CD14-positive monocyte (primary cell): ENCODE results near the gene DCAF12. TPM values are rescaled to one million over a fixed set of nuclear protein-coding genes. Genes with fewer than 3 reads are reported as not detected.

Source experiments
- DNase-seq, 3 donors: peaks; one replicate each; pipeline ENCODE4 v3.0.0-alpha.2; 2011 to 2022
- H2AFZ ChIP-seq: 2 replicates; pipeline ENCODE4 v1.6.0; 2012; ENCODE audit warnings: mild to moderate bottlenecking, low read depth, low read length, inconsistent platforms; ENCODE audit not compliant: insufficient read depth, poor library complexity, severe bottlenecking
- H3K27ac ChIP-seq, 2 donors: 1 replicate in 1 of 2; 2 replicates in 1 of 2; pipeline ENCODE4 v1.5.1; 2012 to 2013; ENCODE audit warnings: low read length in 2 of 2, control low read depth in 1 of 2, inconsistent platforms in 1 of 2, low read depth in 1 of 2, mild to moderate bottlenecking in 1 of 2
- H3K27me3 ChIP-seq, 2 donors: one replicate each; pipeline versions ENCODE4 v1.6.0 to v1.6.1; 2011 to 2013; ENCODE audit warnings: low read length in 2 of 2; ENCODE audit not compliant: control insufficient read depth in 2 of 2, insufficient read depth in 2 of 2
- H3K36me3 ChIP-seq, 2 donors: replicated peaks in 1 of 2; 1 replicate in 1 of 2; 2 replicates in 1 of 2; pipeline versions ENCODE4 v1.5.1 to v1.6.1; 2012 to 2013; ENCODE audit warnings: low read length in 2 of 2, control low read depth in 1 of 2, inconsistent platforms in 1 of 2, mild to moderate bottlenecking in 1 of 2; ENCODE audit not compliant: insufficient read depth in 2 of 2, control insufficient read depth in 1 of 2
- H3K4me1 ChIP-seq, 2 donors: 1 replicate in 1 of 2; 2 replicates in 1 of 2; pipeline versions ENCODE4 v1.5.1 to v1.6.1; 2012 to 2013; ENCODE audit warnings: low read length in 2 of 2, control low read depth in 1 of 2, inconsistent platforms in 1 of 2, mild to moderate bottlenecking in 1 of 2, moderate library complexity in 1 of 2; ENCODE audit not compliant: insufficient read depth in 2 of 2, control insufficient read depth in 1 of 2
- H3K4me2 ChIP-seq: replicated peaks from 2 replicates; pipeline ENCODE3; 2012; ENCODE audit warnings: low read length, moderate library complexity, mild to moderate bottlenecking; ENCODE audit not compliant: poor library complexity, severe bottlenecking; ENCODE audit errors: extremely low read depth
- H3K4me3 ChIP-seq, 3 experiments: fragments of 200-600 bp in 1 of 3; sonication (generic) in 1 of 3; replicated peaks in 1 of 3; 1 replicate in 2 of 3; 2 replicates in 1 of 3; pipeline ENCODE4 v1.5.1; 2011 to 2013; ENCODE audit warnings: low read length in 3 of 3, mild to moderate bottlenecking in 3 of 3, control low read depth in 2 of 3, low read depth in 2 of 3, inconsistent platforms in 1 of 3, moderate library complexity in 1 of 3
- H3K79me2 ChIP-seq: 2 replicates; pipeline ENCODE4 v1.6.0; 2012; ENCODE audit warnings: mild to moderate bottlenecking, control low read depth, inconsistent platforms, low read length, moderate library complexity; ENCODE audit not compliant: insufficient read depth
- H3K9ac ChIP-seq: 2 replicates; pipeline ENCODE4 v1.6.0; 2017; ENCODE audit warnings: low read length, mild to moderate bottlenecking; ENCODE audit not compliant: insufficient read depth, poor library complexity, severe bottlenecking
- H3K9me3 ChIP-seq, 2 donors: replicated peaks in 1 of 2; 1 replicate in 1 of 2; 2 replicates in 1 of 2; pipeline versions ENCODE4 v1.5.1 to v1.6.1; 2012 to 2013; ENCODE audit warnings: low read length in 2 of 2, control low read depth in 1 of 2; ENCODE audit not compliant: control insufficient read depth in 1 of 2, insufficient read depth in 1 of 2
- H4K20me1 ChIP-seq: 2 replicates; pipeline ENCODE4 v1.6.0; 2012; ENCODE audit warnings: mild to moderate bottlenecking, low read length, control low read depth, moderate library complexity; ENCODE audit not compliant: insufficient read depth
- H3K27ac Mint-ChIP-seq, 7 donors: one replicate each; pipeline ENCODE4 v1.8.0; 2020; ENCODE audit warnings: mild to moderate bottlenecking in 7 of 7, mixed read lengths in 7 of 7, moderate library complexity in 6 of 7, inconsistent platforms in 2 of 7
- H3K27me3 Mint-ChIP-seq, 3 donors: one replicate each; pipeline ENCODE4 v1.8.0; 2021 to 2022; ENCODE audit warnings: low read depth in 3 of 3, mild to moderate bottlenecking in 3 of 3, mixed read lengths in 3 of 3, moderate library complexity in 3 of 3, inconsistent platforms in 1 of 3
- H3K36me3 Mint-ChIP-seq, 2 donors: one replicate each; pipeline ENCODE4 v1.8.0; 2020; ENCODE audit warnings: mixed read lengths in 2 of 2, inconsistent platforms in 1 of 2, mild to moderate bottlenecking in 1 of 2
- H3K4me1 Mint-ChIP-seq: one replicate; pipeline ENCODE4 v1.8.0; 2020; ENCODE audit warnings: mild to moderate bottlenecking, mixed read lengths
- H3K4me3 Mint-ChIP-seq, 2 donors: one replicate each; pipeline ENCODE4 v1.8.0; 2020; ENCODE audit warnings: mild to moderate bottlenecking in 2 of 2, mixed read lengths in 2 of 2, moderate library complexity in 1 of 2
- H3K9me3 Mint-ChIP-seq, 7 donors: one replicate each; pipeline ENCODE4 v1.8.0; 2020 to 2022; ENCODE audit warnings: mixed read lengths in 7 of 7, mild to moderate bottlenecking in 6 of 7, moderate library complexity in 6 of 7, inconsistent platforms in 2 of 7
- WGBS: methylation state at CpG from one replicate; pipeline ENCODE4 v1.1.5; 2013; ENCODE audit warnings: missing lambda C conversion rate; ENCODE audit not compliant: insufficient coverage; 5-methylcytosine and 5-hydroxymethylcytosine counted together
- intact Hi-C, 2 donors: fragments of 100-400 bp; cut with micrococcal nuclease; formaldehyde crosslinking; loops; one replicate each; pipeline versions ENCODE4 v1.15.0 to v1.15.1; 2023
- polyA plus RNA-seq, 3 donors: library from polyadenylated mRNA; depleted of rRNA in 1 of 3; unstranded in 2 of 3; stranded (reverse) in 1 of 3; fragments of 300-500 nt in 2 of 3; fragments of >200 nt in 1 of 3; fragmentation: Illumina TruSeq in 2 of 3; gene quantifications; 1 replicate in 2 of 3; 2 replicates in 1 of 3; pipeline ENCODE4 v1.2.3, GENCODE V29; 2012 to 2021
- TF ChIP-seq, protein P1 (sequence below): fragments of 200-600 bp; IDR thresholded peaks from one replicate; pipeline ENCODE4 v1.8.0; 2022; ENCODE audit warnings: antibody characterized with exemption, mild to moderate bottlenecking

DCAF12 gene
- polyA plus RNA-seq, 3 donors, result 14.6 to 35.5 (median 22.4) TPM

DNA sequence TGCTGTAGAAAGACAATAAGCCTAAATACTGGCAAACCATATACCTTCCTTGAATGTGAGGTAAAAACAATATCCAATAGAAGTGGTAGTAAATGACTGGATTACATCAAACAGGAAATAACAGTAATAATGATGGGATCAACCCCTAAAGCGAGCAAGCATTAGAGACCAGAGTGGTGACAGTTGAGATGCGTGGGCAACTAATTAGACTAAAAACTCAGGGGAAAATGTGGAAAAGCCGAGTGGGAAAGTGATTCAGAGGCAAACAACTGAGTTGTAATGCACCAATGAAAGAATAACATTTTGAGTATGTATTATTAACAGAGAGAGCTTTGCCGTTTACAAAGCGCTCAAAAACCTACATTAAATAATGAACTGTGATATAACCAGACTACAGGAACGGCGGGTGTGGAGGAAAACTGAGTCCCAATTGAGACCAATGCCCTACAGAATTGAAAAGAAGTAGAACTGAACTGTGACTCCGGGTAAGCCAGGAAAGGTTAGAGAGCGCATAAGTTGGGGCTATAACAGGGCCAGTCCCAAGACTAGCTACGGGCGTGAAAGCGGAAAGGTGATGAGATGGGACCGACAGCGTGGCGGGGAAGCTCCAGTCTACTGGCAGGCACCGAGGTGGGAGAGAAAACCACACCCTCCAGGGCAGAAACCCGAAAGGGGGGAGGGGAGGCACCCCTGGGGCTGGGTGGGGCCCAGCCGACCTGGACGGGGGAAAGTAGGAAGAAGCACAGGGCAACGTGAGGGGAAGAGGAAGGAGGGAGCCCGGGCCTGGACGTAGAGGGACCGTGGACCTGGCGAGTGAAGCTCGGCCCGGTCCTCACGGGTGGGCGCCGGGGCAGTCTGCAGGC lies 78.4 kb downstream of the DCAF12 start:
- WGBS, result 0% methylated on average over 24 of the region's 29 CpGs
- peaks cover 0 to 4% of the 10 kb centered on the region in 2 donors for H3K36me3 Mint-ChIP-seq

DNA sequence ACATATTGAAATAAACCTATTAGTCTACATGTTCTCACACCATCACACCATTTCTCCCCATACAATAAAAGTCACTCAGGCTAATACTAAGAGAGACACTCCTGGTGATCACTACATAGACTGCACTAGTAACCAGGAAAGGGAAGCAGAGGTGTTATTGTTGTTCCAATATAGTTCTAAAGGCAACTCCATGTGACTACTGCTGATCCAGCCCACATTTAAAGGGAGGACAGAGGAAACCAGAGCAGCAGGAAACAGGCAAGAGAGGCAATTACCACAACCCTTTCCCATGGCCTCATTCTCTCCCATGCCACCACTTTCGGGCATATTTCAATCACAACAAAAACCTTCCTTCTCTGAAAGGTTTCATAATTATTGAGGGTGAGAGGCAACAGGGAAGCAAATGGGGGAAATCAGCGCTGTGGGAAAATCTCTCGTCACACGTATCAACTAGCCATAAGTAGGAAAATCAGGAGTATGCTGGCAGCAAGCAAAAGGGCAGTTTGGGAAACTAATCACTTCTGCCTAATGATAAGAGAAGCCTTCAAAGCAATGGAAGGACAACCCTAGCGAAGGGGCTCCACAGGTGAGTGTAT lies 79.6 kb downstream of the DCAF12 start:
- Mint-ChIP-seq H3K36me3 (peaks cover 0 to 4% of the 10 kb centered on the region in 2 donors), H3K27me3 (peaks cover 0 to 1% (median 0%) of the 10 kb centered on the region in 3 donors), H3K9me3 (no peaks in the 10 kb centered on the region), H3K4me1 (peaks cover 26% of the 10 kb centered on the region), H3K27ac (peak overlapping the region in 6 of 7 donors; percentile 6 to 85 (median 44)), H3K4me3 (peak overlapping the region; percentile 46 to 69)
- H3K9me3 ChIP-seq, result no peaks in the 10 kb centered on the region
- H3K4me1 ChIP-seq, result peaks cover 23 to 31% of the 10 kb centered on the region in 2 donors
- TF ChIP-seq, protein P1, sequence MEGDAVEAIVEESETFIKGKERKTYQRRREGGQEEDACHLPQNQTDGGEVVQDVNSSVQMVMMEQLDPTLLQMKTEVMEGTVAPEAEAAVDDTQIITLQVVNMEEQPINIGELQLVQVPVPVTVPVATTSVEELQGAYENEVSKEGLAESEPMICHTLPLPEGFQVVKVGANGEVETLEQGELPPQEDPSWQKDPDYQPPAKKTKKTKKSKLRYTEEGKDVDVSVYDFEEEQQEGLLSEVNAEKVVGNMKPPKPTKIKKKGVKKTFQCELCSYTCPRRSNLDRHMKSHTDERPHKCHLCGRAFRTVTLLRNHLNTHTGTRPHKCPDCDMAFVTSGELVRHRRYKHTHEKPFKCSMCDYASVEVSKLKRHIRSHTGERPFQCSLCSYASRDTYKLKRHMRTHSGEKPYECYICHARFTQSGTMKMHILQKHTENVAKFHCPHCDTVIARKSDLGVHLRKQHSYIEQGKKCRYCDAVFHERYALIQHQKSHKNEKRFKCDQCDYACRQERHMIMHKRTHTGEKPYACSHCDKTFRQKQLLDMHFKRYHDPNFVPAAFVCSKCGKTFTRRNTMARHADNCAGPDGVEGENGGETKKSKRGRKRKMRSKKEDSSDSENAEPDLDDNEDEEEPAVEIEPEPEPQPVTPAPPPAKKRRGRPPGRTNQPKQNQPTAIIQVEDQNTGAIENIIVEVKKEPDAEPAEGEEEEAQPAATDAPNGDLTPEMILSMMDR, result no peak
- H2AFZ ChIP-seq, result peak overlapping the region; percentile 9
- peak overlapping the region in 1 of 3 experiments; percentile 98 for H3K4me3 ChIP-seq
- H3K4me2 ChIP-seq, result peak overlapping the region; percentile 90
- peak overlapping the region in 1 of 2 donors; percentile 99 for H3K27ac ChIP-seq
- WGBS, result no CpG with 5 or more reads among the region's 5 CpGs
- H3K36me3 ChIP-seq, result peaks cover 0 to 16% of the 10 kb centered on the region in 2 donors
- no peaks in the 10 kb centered on the region for H3K27me3 ChIP-seq
- peaks cover 68% of the 10 kb centered on the region for H3K79me2 ChIP-seq
- no peak for DNase-seq
- no peak overlapping the region for H3K9ac ChIP-seq
- H4K20me1 ChIP-seq, result peaks cover 7% of the 10 kb centered on the region
- intact Hi-C loops, result no loop called here

More for the DNA sequence above, 78.4 kb downstream of the DCAF12 start:
- Histone ChIP-seq H3K27me3 (no peaks in the 10 kb centered on the region), H3K9ac (peak overlapping the region; percentile 94), H3K9me3 (no peaks in the 10 kb centered on the region), H3K4me1 (peaks cover 23 to 31% of the 10 kb centered on the region in 2 donors), H3K27ac (peak overlapping the region; percentile 94 to 99), H3K4me3 (peak overlapping the region; percentile 59 to 98 (median 96)), H4K20me1 (peaks cover 7% of the 10 kb centered on the region), H2AFZ (peak overlapping the region; percentile 96), H3K79me2 (peaks cover 56% of the 10 kb centered on the region), H3K36me3 (peaks cover 0 to 6% of the 10 kb centered on the region in 2 donors), H3K4me2 (peak overlapping the region; percentile 90)
- TF ChIP-seq, protein P1, result no peak
- Mint-ChIP-seq H3K9me3 (no peaks in the 10 kb centered on the region), H3K4me3 (peak overlapping the region; percentile 97 to 99), H3K4me1 (peaks cover 26% of the 10 kb centered on the region), H3K27ac (peak overlapping the region; percentile 99 to 100 (median 100)), H3K27me3 (peaks cover 0 to 1% (median 0%) of the 10 kb centered on the region in 3 donors)
- DNase-seq, result peak in 2 of 3 donors; percentile 12 to 24
- intact Hi-C loops, result no loop called here
